MM.1S (cell line): ENCODE results near the gene INCA1.

ENCODE experiments used
- DNase-seq: peaks from one replicate; pipeline ENCODE4 v3.0.0-alpha.2; 2015
- H2AFZ ChIP-seq: fragments of 300-600 bp; sonication (generic); 2 replicates; pipeline ENCODE4 v1.6.0; 2016; ENCODE audit warnings: antibody characterized with exemption, low read length
- H3F3A ChIP-seq: fragments of 300-600 bp; sonication (generic); 2 replicates; pipeline ENCODE4 v1.6.1; 2016; ENCODE audit warnings: mild to moderate bottlenecking, antibody characterized with exemption, low read length, moderate library complexity, mixed read lengths; ENCODE audit not compliant: insufficient read depth
- H3K27ac ChIP-seq: fragments of 300-600 bp; sonication (generic); 2 replicates; pipeline ENCODE4 v1.5.1; 2016; ENCODE audit warnings: mild to moderate bottlenecking, low read length
- H3K27me3 ChIP-seq: fragments of 300-600 bp; sonication (generic); replicated peaks from 2 replicates; pipeline ENCODE4 v1.6.0; 2016; ENCODE audit warnings: low read length; ENCODE audit not compliant: insufficient read depth
- H3K36me3 ChIP-seq: fragments of 300-600 bp; sonication (generic); replicated peaks from 2 replicates; pipeline ENCODE4 v1.6.1; 2016; ENCODE audit warnings: mild to moderate bottlenecking, low read length, mixed read lengths; ENCODE audit not compliant: insufficient read depth
- H3K4me1 ChIP-seq: fragments of 300-600 bp; sonication (generic); 2 replicates; pipeline ENCODE4 v1.6.1; 2016; ENCODE audit warnings: low read length, mixed read lengths
- H3K4me2 ChIP-seq: fragments of 300-600 bp; sonication (generic); 2 replicates; pipeline ENCODE4 v1.6.0; 2016; ENCODE audit warnings: low read depth, low read length
- H3K4me3 ChIP-seq: fragments of 300-600 bp; sonication (generic); 2 replicates; pipeline ENCODE4 v1.5.1; 2016; ENCODE audit warnings: low read length, mixed read lengths
- H3K79me2 ChIP-seq: fragments of 300-600 bp; sonication (generic); 2 replicates; pipeline ENCODE4 v1.6.1; 2016; ENCODE audit warnings: mixed run types, low read length, mixed read lengths
- H3K9ac ChIP-seq: fragments of 300-600 bp; sonication (generic); 2 replicates; pipeline ENCODE4 v1.6.1; 2016; ENCODE audit warnings: low read length, mixed read lengths
- H3K9me2 ChIP-seq: fragments of 300-600 bp; sonication (generic); replicated peaks from 2 replicates; pipeline ENCODE4 v1.6.1; 2016; ENCODE audit warnings: mild to moderate bottlenecking, low read length, mixed read lengths; ENCODE audit not compliant: insufficient read depth
- H3K9me3 ChIP-seq: fragments of 300-600 bp; sonication (generic); replicated peaks from 2 replicates; pipeline ENCODE4 v1.6.1; 2016; ENCODE audit warnings: mild to moderate bottlenecking, low read length, mixed read lengths; ENCODE audit not compliant: insufficient read depth
- H4K20me1 ChIP-seq: fragments of 300-600 bp; sonication (generic); 2 replicates; pipeline ENCODE4 v1.6.1; 2016; ENCODE audit warnings: mild to moderate bottlenecking, low read length, moderate library complexity, mixed read lengths; ENCODE audit not compliant: insufficient read depth
- EZH2 ChIP-seq: fragments of 300-600 bp; sonication (generic); optimal IDR thresholded peaks from 2 replicates; pipeline ENCODE3; 2017; ENCODE audit warnings: low read depth, mild to moderate bottlenecking, antibody characterized with exemption, low read length, mixed read lengths
- EZH2phosphoT487 ChIP-seq: fragments of 300-600 bp; sonication (generic); IDR thresholded peaks from 2 replicates; pipeline ENCODE4 v1.6.1; 2018; ENCODE audit warnings: antibody characterized with exemption, low read length
- TF ChIP-seq, protein P1 (sequence below): fragments of 300-600 bp; sonication (generic); IDR thresholded peaks from 2 replicates; pipeline ENCODE4 v1.5.1; 2016; ENCODE audit warnings: antibody characterized with exemption, low read length, mixed read lengths

The INCA1 gene

DNA sequence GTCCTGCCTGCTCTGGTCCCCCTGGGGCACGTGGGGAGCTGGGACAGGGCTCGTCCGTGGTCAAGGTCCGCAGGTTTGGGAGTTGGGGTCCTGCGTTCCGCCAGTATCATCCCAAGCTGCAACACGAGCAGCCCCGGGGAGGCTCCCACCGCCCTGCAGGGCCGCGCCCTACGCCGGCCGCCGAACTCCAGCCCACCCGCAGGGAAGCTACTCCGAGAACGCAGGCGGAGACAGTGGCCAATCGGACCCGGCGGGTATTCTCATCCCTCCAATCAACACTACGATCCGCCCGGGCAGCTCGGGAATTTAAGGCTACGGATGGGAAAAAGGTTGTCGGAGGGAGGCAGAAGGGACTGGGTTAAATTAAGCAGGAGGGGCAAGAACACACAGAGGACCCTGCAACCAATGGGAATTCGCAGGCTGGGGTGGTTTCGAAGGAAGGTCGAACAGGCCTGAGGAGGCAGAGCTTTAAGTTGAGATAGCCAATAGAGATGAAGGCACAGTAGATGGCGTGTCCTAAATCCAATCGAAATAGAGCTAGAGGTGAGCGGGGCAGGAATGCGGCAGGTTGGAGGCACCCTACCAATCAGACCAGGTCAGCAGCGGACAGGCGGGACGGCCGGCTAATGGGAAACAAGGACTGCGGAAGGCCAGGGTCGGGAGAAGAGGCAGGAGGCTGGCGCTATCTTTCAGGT, 30.3 kb downstream of the INCA1 start:
- H3K79me2 ChIP-seq: peaks cover 25% of the 10 kb centered on the region
- H3K36me3 ChIP-seq: no peaks in the 10 kb centered on the region
- H3K9ac ChIP-seq: peak overlapping the region; percentile 86
- H2AFZ ChIP-seq: peak overlapping the region; percentile 65
- peak overlapping the region; percentile 84; the same call in 1 of the 2 replicates for H3K27ac ChIP-seq
- peak overlapping the region; percentile 84 for H3K4me3 ChIP-seq
- no peaks in the 10 kb centered on the region for H3K9me2 ChIP-seq
- no peaks in the 10 kb centered on the region for H3K27me3 ChIP-seq
- TF ChIP-seq EZH2phosphoT487 (no peak), EZH2 (no peak)
- TF ChIP-seq, protein P1, sequence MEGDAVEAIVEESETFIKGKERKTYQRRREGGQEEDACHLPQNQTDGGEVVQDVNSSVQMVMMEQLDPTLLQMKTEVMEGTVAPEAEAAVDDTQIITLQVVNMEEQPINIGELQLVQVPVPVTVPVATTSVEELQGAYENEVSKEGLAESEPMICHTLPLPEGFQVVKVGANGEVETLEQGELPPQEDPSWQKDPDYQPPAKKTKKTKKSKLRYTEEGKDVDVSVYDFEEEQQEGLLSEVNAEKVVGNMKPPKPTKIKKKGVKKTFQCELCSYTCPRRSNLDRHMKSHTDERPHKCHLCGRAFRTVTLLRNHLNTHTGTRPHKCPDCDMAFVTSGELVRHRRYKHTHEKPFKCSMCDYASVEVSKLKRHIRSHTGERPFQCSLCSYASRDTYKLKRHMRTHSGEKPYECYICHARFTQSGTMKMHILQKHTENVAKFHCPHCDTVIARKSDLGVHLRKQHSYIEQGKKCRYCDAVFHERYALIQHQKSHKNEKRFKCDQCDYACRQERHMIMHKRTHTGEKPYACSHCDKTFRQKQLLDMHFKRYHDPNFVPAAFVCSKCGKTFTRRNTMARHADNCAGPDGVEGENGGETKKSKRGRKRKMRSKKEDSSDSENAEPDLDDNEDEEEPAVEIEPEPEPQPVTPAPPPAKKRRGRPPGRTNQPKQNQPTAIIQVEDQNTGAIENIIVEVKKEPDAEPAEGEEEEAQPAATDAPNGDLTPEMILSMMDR: no peak
- no peaks in the 10 kb centered on the region for H4K20me1 ChIP-seq
- H3K4me2 ChIP-seq: peak overlapping the region; percentile 82
- H3F3A ChIP-seq: peaks cover 12% of the 10 kb centered on the region; the same call in 1 of the 2 replicates
- H3K9me3 ChIP-seq: no peaks in the 10 kb centered on the region
- DNase-seq: peak; percentile 99
- H3K4me1 ChIP-seq: peaks cover 12% of the 10 kb centered on the region; the same call in 1 of the 2 replicates

DNA sequence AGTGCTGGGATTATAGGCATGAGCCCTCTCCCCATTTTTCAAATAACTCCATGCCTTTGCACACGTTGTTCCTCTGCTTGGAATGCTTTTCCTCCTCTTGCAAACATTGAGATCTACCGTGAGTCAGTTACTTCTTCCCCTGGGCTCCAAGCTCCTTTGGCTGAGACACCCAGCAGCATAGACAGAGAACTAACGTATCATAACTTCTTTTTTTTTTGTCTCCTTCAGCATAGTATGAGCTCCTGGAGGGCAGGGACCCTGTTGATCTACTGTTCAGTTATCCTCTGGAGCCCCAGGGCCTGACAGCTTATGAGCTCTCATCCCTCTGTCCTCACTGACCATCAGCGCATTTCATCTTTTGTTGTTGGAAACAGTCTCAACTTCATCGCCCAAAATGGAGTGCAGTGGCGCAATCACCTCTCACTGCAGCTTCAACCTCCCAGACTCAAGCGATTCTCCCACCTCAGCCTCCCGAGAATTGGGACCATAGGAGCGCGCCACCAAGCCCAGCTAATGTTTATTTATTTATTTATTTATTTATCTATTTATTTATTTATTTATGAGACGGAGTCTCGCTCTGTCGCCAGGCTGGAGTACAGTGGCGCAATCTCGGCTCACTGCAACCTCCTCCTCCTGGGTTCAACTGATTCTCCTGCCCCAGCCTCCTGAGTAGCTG, 31.9 kb downstream of the INCA1 start:
- Histone ChIP-seq H3F3A (peaks cover 8% of the 10 kb centered on the region; the same call in 1 of the 2 replicates), H4K20me1 (no peaks in the 10 kb centered on the region), H3K36me3 (no peaks in the 10 kb centered on the region), H3K9me2 (no peaks in the 10 kb centered on the region), H3K9me3 (no peaks in the 10 kb centered on the region), H3K27ac (no peak overlapping the region), H2AFZ (no peak overlapping the region), H3K4me3 (no peak overlapping the region), H3K4me1 (peaks cover 12% of the 10 kb centered on the region; the same call in 1 of the 2 replicates), H3K9ac (no peak overlapping the region), H3K27me3 (no peaks in the 10 kb centered on the region), H3K79me2 (peaks cover 25% of the 10 kb centered on the region), H3K4me2 (no peak overlapping the region)
- no peak for DNase-seq
- TF ChIP-seq EZH2 (no peak), EZH2phosphoT487 (no peak)
- TF ChIP-seq, protein P1: no peak

DNA sequence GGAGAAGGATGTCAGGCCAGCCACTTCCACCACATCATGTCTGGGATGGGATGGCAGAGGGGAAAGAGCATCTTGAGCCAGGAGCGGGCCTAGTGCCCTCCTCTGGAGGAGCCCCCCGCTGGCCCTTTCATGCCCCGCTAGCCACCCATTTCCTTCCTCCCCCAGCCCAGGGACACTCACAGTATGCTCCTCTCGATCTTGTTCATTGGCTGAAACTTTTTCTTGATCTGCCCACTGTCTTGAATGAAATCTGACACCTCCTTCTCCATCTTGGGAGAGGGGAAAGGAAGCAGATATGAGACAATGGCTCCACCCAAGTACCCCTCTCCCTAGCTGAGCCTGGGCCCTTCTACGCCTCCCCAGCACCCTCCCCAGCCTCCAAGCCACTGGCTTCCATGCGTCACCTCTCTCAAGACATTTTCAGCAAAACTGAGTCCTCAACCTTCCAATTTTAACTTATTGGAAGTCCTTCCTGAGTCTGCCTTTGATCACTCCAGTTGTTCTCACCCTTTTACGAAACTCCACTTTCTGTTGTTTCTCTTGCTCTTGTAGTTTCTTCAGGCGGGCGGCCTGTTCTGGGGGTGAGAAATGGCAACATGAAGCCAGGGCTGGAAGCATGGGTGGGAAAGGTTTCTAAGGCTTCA, 36.9 kb downstream of the INCA1 start:
- no peak for TF ChIP-seq EZH2
- TF ChIP-seq, protein P1: no peak
- Histone ChIP-seq H3K4me1 (no peaks in the 10 kb centered on the region), H3K4me3 (no peak overlapping the region), H3F3A (no peaks in the 10 kb centered on the region), H3K27me3 (no peaks in the 10 kb centered on the region), H4K20me1 (no peaks in the 10 kb centered on the region), H3K9me2 (no peaks in the 10 kb centered on the region), H3K27ac (no peak overlapping the region), H3K9me3 (no peaks in the 10 kb centered on the region), H2AFZ (no peak overlapping the region), H3K79me2 (peaks cover 3% of the 10 kb centered on the region; the same call in 1 of the 2 replicates), H3K36me3 (no peaks in the 10 kb centered on the region), H3K4me2 (no peak overlapping the region), H3K9ac (no peak overlapping the region)
- no peak for DNase-seq
